DND-41 (cell line): Measurements from ENCODE around the gene INPP4A.

Experiments
- CTCF ChIP-seq: IDR thresholded peaks from 2 replicates; pipeline ENCODE4 v1.5.1; 2012; ENCODE audit warnings: borderline replicate concordance, low read length, moderate library complexity, mild to moderate bottlenecking; ENCODE audit not compliant: poor library complexity, severe bottlenecking; ENCODE audit errors: extremely low read depth
- EZH2 ChIP-seq: IDR thresholded peaks from 3 replicates; pipeline ENCODE4 v1.6.1; 2012; ENCODE audit warnings: borderline replicate concordance, low read depth, mild to moderate bottlenecking, moderate library complexity, low read length, inconsistent platforms; ENCODE audit not compliant: severe bottlenecking

DNA sequence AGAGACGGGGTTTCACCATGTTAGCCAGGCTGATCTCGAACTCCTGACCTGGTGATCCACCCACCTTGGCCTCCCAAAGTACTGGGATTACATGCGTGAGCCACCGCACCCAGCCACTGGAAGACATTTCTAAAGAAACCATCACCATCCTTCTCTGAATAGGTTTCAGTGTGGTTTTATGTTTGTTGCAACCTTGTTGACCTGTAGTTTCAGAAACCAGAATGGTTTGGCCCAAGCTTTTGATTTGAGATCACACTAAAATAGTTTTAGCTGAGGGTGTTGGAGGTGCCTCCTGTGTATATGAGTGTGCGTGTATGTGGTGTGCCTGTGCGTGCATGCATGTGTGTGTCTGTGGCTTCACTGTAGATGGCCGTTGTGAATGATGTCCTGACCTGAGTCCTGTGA is 26.2 kb downstream of the INPP4A start:
- TF ChIP-seq CTCF (no peak), EZH2 (no peak)
